GM19099 (cell line): Measurements from ENCODE around the gene TAS2R40.

ENCODE experiments used
- POLR2A ChIP-seq: IDR thresholded peaks from 3 replicates; pipeline ENCODE4 v1.6.1; 2011; ENCODE audit warnings: low read depth; ENCODE audit not compliant: insufficient read length; ENCODE audit errors: extremely low read depth

Gene TAS2R40

GRCh38 chr7:143217806-143218205, 4.0 kb upstream of the TAS2R40 start:
- no peak for TF ChIP-seq POLR2A

GRCh38 chr7:143221286-143221685, 551 bp upstream of the TAS2R40 start:
- no peak for TF ChIP-seq POLR2A

- no peak for TF ChIP-seq POLR2A
Observed at GRCh38 chr7:143222782-143223181, 945 bp downstream of the TAS2R40 start.

GRCh38 chr7:143223784-143224183, 1.9 kb downstream of the TAS2R40 start:
- no peak for TF ChIP-seq POLR2A

GRCh38 chr7:143225047-143225446, 3.2 kb downstream of the TAS2R40 start:
- TF ChIP-seq POLR2A: no peak

GRCh38 chr7:143227806-143228205, 6.0 kb downstream of the TAS2R40 start:
- no peak for TF ChIP-seq POLR2A

GRCh38 chr7:143229054-143229790, 7.4 kb downstream of the TAS2R40 start:
- TF ChIP-seq POLR2A: no peak

GRCh38 chr7:143230602-143231457, 9.0 kb downstream of the TAS2R40 start:
- no peak for TF ChIP-seq POLR2A

- no peak for TF ChIP-seq POLR2A
Observed at GRCh38 chr7:143233816-143234532, 12.1 kb downstream of the TAS2R40 start.

GRCh38 chr7:143234533-143234875, 12.7 kb downstream of the TAS2R40 start:
- no peak for TF ChIP-seq POLR2A

GRCh38 chr7:143235561-143235960, 13.7 kb downstream of the TAS2R40 start:
- TF ChIP-seq POLR2A: no peak

GRCh38 chr7:143236408-143236990, 14.7 kb downstream of the TAS2R40 start:
- TF ChIP-seq POLR2A: no peak

GRCh38 chr7:143237366-143237765, 15.5 kb downstream of the TAS2R40 start:
- TF ChIP-seq POLR2A: no peak

- TF ChIP-seq POLR2A: no peak
Observed at GRCh38 chr7:143238289-143238980, 16.6 kb downstream of the TAS2R40 start.
